MM.1S (cell line): ENCODE measurements around the gene RBM42.
"Not testable (repeated sequence)": the region's sequence is repeated elsewhere in the genome, so short reads cannot be mapped to it uniquely, and the experiment has no call there.

Experiments
- DNase-seq: peaks from one replicate; pipeline ENCODE4 v3.0.0-alpha.2; 2015
- H2AFZ ChIP-seq: fragments of 300-600 bp; sonication (generic); 2 replicates; pipeline ENCODE4 v1.6.0; 2016; ENCODE audit warnings: antibody characterized with exemption, low read length
- H3F3A ChIP-seq: fragments of 300-600 bp; sonication (generic); 2 replicates; pipeline ENCODE4 v1.6.1; 2016; ENCODE audit warnings: mild to moderate bottlenecking, antibody characterized with exemption, low read length, moderate library complexity, mixed read lengths; ENCODE audit not compliant: insufficient read depth
- H3K27ac ChIP-seq: fragments of 300-600 bp; sonication (generic); 2 replicates; pipeline ENCODE4 v1.5.1; 2016; ENCODE audit warnings: mild to moderate bottlenecking, low read length
- H3K27me3 ChIP-seq: fragments of 300-600 bp; sonication (generic); replicated peaks from 2 replicates; pipeline ENCODE4 v1.6.0; 2016; ENCODE audit warnings: low read length; ENCODE audit not compliant: insufficient read depth
- H3K36me3 ChIP-seq: fragments of 300-600 bp; sonication (generic); replicated peaks from 2 replicates; pipeline ENCODE4 v1.6.1; 2016; ENCODE audit warnings: mild to moderate bottlenecking, low read length, mixed read lengths; ENCODE audit not compliant: insufficient read depth
- H3K4me1 ChIP-seq: fragments of 300-600 bp; sonication (generic); 2 replicates; pipeline ENCODE4 v1.6.1; 2016; ENCODE audit warnings: low read length, mixed read lengths
- H3K4me2 ChIP-seq: fragments of 300-600 bp; sonication (generic); 2 replicates; pipeline ENCODE4 v1.6.0; 2016; ENCODE audit warnings: low read depth, low read length
- H3K4me3 ChIP-seq: fragments of 300-600 bp; sonication (generic); 2 replicates; pipeline ENCODE4 v1.5.1; 2016; ENCODE audit warnings: low read length, mixed read lengths
- H3K79me2 ChIP-seq: fragments of 300-600 bp; sonication (generic); 2 replicates; pipeline ENCODE4 v1.6.1; 2016; ENCODE audit warnings: mixed run types, low read length, mixed read lengths
- H3K9ac ChIP-seq: fragments of 300-600 bp; sonication (generic); 2 replicates; pipeline ENCODE4 v1.6.1; 2016; ENCODE audit warnings: low read length, mixed read lengths
- H3K9me2 ChIP-seq: fragments of 300-600 bp; sonication (generic); replicated peaks from 2 replicates; pipeline ENCODE4 v1.6.1; 2016; ENCODE audit warnings: mild to moderate bottlenecking, low read length, mixed read lengths; ENCODE audit not compliant: insufficient read depth
- H3K9me3 ChIP-seq: fragments of 300-600 bp; sonication (generic); replicated peaks from 2 replicates; pipeline ENCODE4 v1.6.1; 2016; ENCODE audit warnings: mild to moderate bottlenecking, low read length, mixed read lengths; ENCODE audit not compliant: insufficient read depth
- H4K20me1 ChIP-seq: fragments of 300-600 bp; sonication (generic); 2 replicates; pipeline ENCODE4 v1.6.1; 2016; ENCODE audit warnings: mild to moderate bottlenecking, low read length, moderate library complexity, mixed read lengths; ENCODE audit not compliant: insufficient read depth
- CTCF ChIP-seq: fragments of 300-600 bp; sonication (generic); IDR thresholded peaks from 2 replicates; pipeline ENCODE4 v1.5.1; 2016; ENCODE audit warnings: antibody characterized with exemption, low read length, mixed read lengths
- EZH2 ChIP-seq: fragments of 300-600 bp; sonication (generic); optimal IDR thresholded peaks from 2 replicates; pipeline ENCODE3; 2017; ENCODE audit warnings: low read depth, mild to moderate bottlenecking, antibody characterized with exemption, low read length, mixed read lengths
- EZH2phosphoT487 ChIP-seq: fragments of 300-600 bp; sonication (generic); IDR thresholded peaks from 2 replicates; pipeline ENCODE4 v1.6.1; 2018; ENCODE audit warnings: antibody characterized with exemption, low read length

The RBM42 gene

GRCh38 chr19:35595928-35596327, 32.9 kb upstream of the RBM42 start:
- peak overlapping the region; percentile 70; the same call in 1 of the 2 replicates for H3K27ac ChIP-seq
- H3K79me2 ChIP-seq, result no peaks in the 10 kb centered on the region
- no peaks in the 10 kb centered on the region for H3K9me2 ChIP-seq
- H4K20me1 ChIP-seq, result no peaks in the 10 kb centered on the region
- H2AFZ ChIP-seq, result peak overlapping the region; percentile 56
- no peaks in the 10 kb centered on the region for H3K4me1 ChIP-seq
- H3K36me3 ChIP-seq, result no peaks in the 10 kb centered on the region
- H3K27me3 ChIP-seq, result peaks cover 16% of the 10 kb centered on the region
- no peak for TF ChIP-seq EZH2phosphoT487
- no peak overlapping the region for H3K9ac ChIP-seq
- DNase-seq, result no peak
- H3F3A ChIP-seq, result peaks cover 4% of the 10 kb centered on the region; the same call in 1 of the 2 replicates
- peak overlapping the region; percentile 44; the same call in 1 of the 2 replicates for H3K4me2 ChIP-seq
- H3K9me3 ChIP-seq, result no peaks in the 10 kb centered on the region
- no peak overlapping the region for H3K4me3 ChIP-seq

- Histone ChIP-seq H3K4me2 (peak overlapping the region; percentile 44; the same call in 1 of the 2 replicates), H3F3A (peaks cover 4% of the 10 kb centered on the region; the same call in 1 of the 2 replicates), H4K20me1 (no peaks in the 10 kb centered on the region), H3K79me2 (no peaks in the 10 kb centered on the region), H3K4me1 (no peaks in the 10 kb centered on the region), H3K27me3 (peaks cover 20% of the 10 kb centered on the region), H3K9me3 (no peaks in the 10 kb centered on the region), H3K9me2 (no peaks in the 10 kb centered on the region), H3K36me3 (no peaks in the 10 kb centered on the region), H2AFZ (peak overlapping the region; percentile 56), H3K9ac (no peak overlapping the region), H3K27ac (peak overlapping the region; percentile 70), H3K4me3 (peak overlapping the region; percentile 33; the same call in 1 of the 2 replicates)
- TF ChIP-seq CTCF (no peak), EZH2 (no peak), EZH2phosphoT487 (no peak)
- peak; percentile 89 for DNase-seq
Observed at GRCh38 chr19:35596366-35596999, 32.4 kb upstream of the RBM42 start.

GRCh38 chr19:35601971-35602370, 26.9 kb upstream of the RBM42 start:
- H3K4me2 ChIP-seq, result no peak overlapping the region
- no peaks in the 10 kb centered on the region for H3K4me1 ChIP-seq
- H3K9me3 ChIP-seq, result no peaks in the 10 kb centered on the region
- H3K36me3 ChIP-seq, result no peaks in the 10 kb centered on the region
- peaks cover 21% of the 10 kb centered on the region for H3K27me3 ChIP-seq
- DNase-seq, result no peak
- no peak overlapping the region for H3K4me3 ChIP-seq
- TF ChIP-seq CTCF (no peak), EZH2phosphoT487 (no peak), EZH2 (no peak)
- no peaks in the 10 kb centered on the region for H3K9me2 ChIP-seq
- no peaks in the 10 kb centered on the region for H3K79me2 ChIP-seq
- H3F3A ChIP-seq, result 0 out of 2 replicates have a peak, but pooled peaks cover under 1% of the 10 kb centered on the region
- H3K27ac ChIP-seq, result no peak overlapping the region
- no peak overlapping the region for H2AFZ ChIP-seq
- no peaks in the 10 kb centered on the region for H4K20me1 ChIP-seq
- no peak overlapping the region for H3K9ac ChIP-seq

GRCh38 chr19:35604436-35604835, 24.4 kb upstream of the RBM42 start:
- not testable (repeated sequence) for H3K36me3 ChIP-seq, DNase-seq, H3K9me3 ChIP-seq, H2AFZ ChIP-seq, H3K4me1 ChIP-seq, H3K4me2 ChIP-seq, H3K4me3 ChIP-seq, H4K20me1 ChIP-seq, H3K27ac ChIP-seq, H3K9ac ChIP-seq, H3K9me2 ChIP-seq, H3K79me2 ChIP-seq, H3F3A ChIP-seq
- peaks cover 12% of the 10 kb centered on the region; the same call in 1 of the 2 replicates for H3K27me3 ChIP-seq

- not testable (repeated sequence) for H3K36me3 ChIP-seq, H3F3A ChIP-seq
Observed at GRCh38 chr19:35607170-35607569, 21.7 kb upstream of the RBM42 start.

More at GRCh38 chr19:35607170-35607569, 21.7 kb upstream of the RBM42 start:
- peaks cover 15% of the 10 kb centered on the region for H3K4me1 ChIP-seq
- H3K27ac ChIP-seq, H3K9me3 ChIP-seq, DNase-seq, H3K9me2 ChIP-seq, H3K4me3 ChIP-seq, H4K20me1 ChIP-seq, H3K9ac ChIP-seq, H3K27me3 ChIP-seq, H3K4me2 ChIP-seq, H3K79me2 ChIP-seq, H2AFZ ChIP-seq: not testable (repeated sequence)
